HepG2 (cell line): ENCODE results near the gene TF.

ENCODE experiments used
- CTCF ChIP-seq: sonication (generic); formaldehyde crosslinking; IDR thresholded peaks from 2 replicates; pipeline ENCODE4 v1.5.0; 2020; ENCODE audit warnings: mild to moderate bottlenecking, missing genetic modification reagents, moderate library complexity
- ZNF598 ChIP-seq: sonication (generic); formaldehyde crosslinking; IDR thresholded peaks from 2 replicates; pipeline ENCODE4 v1.5.1; 2020; ENCODE audit warnings: mild to moderate bottlenecking, missing genetic modification reagents, borderline replicate concordance

- no peak for TF ChIP-seq CTCF
- no peak for TF ChIP-seq ZNF598 (CRISPR knock-in tag)
Measured at GRCh38 chr3:133833267-133833666, 87.1 kb downstream of the TF start.
